ENCODE data around the gene CCDC27. TPM values are rescaled to one million over a fixed set of nuclear protein-coding genes. Genes with fewer than 3 reads are reported as not detected.

Gene CCDC27
- total and polyA plus RNA-seq, 4 donors: not detected

GRCh38 chr1:3795453-3796214 is 43.4 kb downstream of the CCDC27 start:
- peak in 1 of 2 donors; percentile 34 for TF ChIP-seq HNF4A (conservative IDR thresholded peaks at IDR 0.05)
- TF ChIP-seq HNF4G (IDR thresholded peaks at IDR 0.05): no peak
- TF ChIP-seq FOXA1 (IDR thresholded peaks at IDR 0.05): no peak
- peak; percentile 55 to 86 for TF ChIP-seq EGR1 (IDR thresholded peaks at IDR 0.05; ENCODE audit: low read depth in 2 of 2)
- DNase-seq (ENCODE audit: low spot score): no peak

DNA sequence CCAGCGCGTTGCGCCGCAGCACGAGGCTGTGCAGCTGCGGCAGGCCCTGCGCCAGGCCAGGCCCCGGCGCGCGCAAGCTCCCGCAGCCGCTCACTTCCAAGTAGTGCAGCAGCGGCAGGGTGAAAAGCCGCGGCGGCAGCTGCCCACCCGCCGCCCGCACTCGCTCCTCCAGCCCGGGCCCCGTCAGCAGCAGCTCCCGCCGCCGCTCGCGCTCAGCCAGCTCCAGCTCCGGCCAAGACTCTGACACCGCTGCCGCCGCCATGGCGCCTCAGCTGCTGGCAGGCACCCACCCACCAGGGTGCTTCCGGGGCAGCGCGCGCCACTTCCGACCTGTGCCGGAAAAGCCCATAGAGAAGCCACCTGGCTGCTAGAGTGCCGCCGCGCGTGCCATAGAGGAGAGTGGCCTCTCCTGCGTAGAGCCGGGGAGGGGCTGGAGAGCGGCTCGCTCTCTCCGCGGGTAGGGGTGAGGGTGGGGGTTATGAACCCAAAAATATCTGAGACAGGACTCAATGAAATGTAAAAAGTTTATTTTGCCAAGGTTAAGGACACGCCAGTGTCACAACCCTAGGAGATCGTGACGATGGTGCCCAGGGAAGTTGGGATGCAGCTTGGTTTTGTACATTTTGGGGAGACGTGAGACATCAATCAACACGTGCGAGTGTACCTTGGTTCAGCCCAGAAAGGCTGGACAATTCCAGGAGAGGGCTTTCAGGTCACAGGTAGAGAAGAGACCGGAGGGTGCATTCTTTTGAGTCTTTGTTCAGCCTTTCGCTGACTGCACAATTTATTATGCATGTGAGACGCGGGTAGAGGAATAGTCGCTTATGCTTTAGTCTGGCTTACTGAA is 44.2 kb downstream of the CCDC27 start, which contains the start of gene LRRC47:
Gene LRRC47, minus strand, starts transcription at position 284 of the 847 bp plus-strand sequence. Its CDS starts 22 bp downstream, at position 262.
- TF ChIP-seq, protein P1, sequence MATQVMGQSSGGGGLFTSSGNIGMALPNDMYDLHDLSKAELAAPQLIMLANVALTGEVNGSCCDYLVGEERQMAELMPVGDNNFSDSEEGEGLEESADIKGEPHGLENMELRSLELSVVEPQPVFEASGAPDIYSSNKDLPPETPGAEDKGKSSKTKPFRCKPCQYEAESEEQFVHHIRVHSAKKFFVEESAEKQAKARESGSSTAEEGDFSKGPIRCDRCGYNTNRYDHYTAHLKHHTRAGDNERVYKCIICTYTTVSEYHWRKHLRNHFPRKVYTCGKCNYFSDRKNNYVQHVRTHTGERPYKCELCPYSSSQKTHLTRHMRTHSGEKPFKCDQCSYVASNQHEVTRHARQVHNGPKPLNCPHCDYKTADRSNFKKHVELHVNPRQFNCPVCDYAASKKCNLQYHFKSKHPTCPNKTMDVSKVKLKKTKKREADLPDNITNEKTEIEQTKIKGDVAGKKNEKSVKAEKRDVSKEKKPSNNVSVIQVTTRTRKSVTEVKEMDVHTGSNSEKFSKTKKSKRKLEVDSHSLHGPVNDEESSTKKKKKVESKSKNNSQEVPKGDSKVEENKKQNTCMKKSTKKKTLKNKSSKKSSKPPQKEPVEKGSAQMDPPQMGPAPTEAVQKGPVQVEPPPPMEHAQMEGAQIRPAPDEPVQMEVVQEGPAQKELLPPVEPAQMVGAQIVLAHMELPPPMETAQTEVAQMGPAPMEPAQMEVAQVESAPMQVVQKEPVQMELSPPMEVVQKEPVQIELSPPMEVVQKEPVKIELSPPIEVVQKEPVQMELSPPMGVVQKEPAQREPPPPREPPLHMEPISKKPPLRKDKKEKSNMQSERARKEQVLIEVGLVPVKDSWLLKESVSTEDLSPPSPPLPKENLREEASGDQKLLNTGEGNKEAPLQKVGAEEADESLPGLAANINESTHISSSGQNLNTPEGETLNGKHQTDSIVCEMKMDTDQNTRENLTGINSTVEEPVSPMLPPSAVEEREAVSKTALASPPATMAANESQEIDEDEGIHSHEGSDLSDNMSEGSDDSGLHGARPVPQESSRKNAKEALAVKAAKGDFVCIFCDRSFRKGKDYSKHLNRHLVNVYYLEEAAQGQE (IDR thresholded peaks at IDR 0.05): peak; percentile 20
- no peak for TF ChIP-seq HNF4G (IDR thresholded peaks at IDR 0.05)
- TF ChIP-seq SP1 (IDR thresholded peaks at IDR 0.05): peak; percentile 35
- peak; percentile 93 for TF ChIP-seq YY1 (IDR thresholded peaks at IDR 0.05)
- no peak for TF ChIP-seq FOXA1 (IDR thresholded peaks at IDR 0.05)
- TF ChIP-seq NR2F2 (IDR thresholded peaks at IDR 0.05): peak; percentile 64
- TF ChIP-seq GABPA (IDR thresholded peaks at IDR 0.05 in 1 of 2, conservative IDR thresholded peaks at IDR 0.05 in 1 of 2): peak; percentile 55 to 95
- peak; percentile 10 to 31 for TF ChIP-seq HNF4A (conservative IDR thresholded peaks at IDR 0.05)
- TF ChIP-seq RAD21 (IDR thresholded peaks at IDR 0.05): peak in 1 of 2 donors; percentile 28
- TF ChIP-seq EGR1 (IDR thresholded peaks at IDR 0.05; ENCODE audit: low read depth in 2 of 2): no peak
- peak; percentile 21 for TF ChIP-seq TAF1 (conservative IDR thresholded peaks at IDR 0.05)
- peak in 1 of 2 donors; percentile 62 for TF ChIP-seq RXRA (IDR thresholded peaks at IDR 0.05)
- peaks cover 0 to 3% (median 0%) of the 10 kb centered on the region in 4 donors for H3K36me3 ChIP-seq (ENCODE audit: control insufficient read depth in 4 of 4, insufficient read depth in 3 of 4, low read depth in 1 of 4, low read length in 3 of 4)
- peak; percentile 94 for DNase-seq (ENCODE audit: low spot score)
- H3K4me1 ChIP-seq (ENCODE audit: control insufficient read depth in 4 of 4, insufficient read depth in 4 of 4, low read length in 3 of 4): peaks cover 6 to 36% (median 30%) of the 10 kb centered on the region in 4 donors
- 3% methylated on average over 60 of the region's 60 CpGs for WGBS
- H3K4me3 ChIP-seq (ENCODE audit: low read depth in 1 of 3, low read length in 3 of 3): peak within 1 kb of the TSS; percentile 94 to 99 (median 99)
- H3K9ac ChIP-seq (ENCODE audit: low read depth in 1 of 2, low read length in 2 of 2): peak within 1 kb of the TSS; percentile 67 to 88
- peak within 1 kb of the TSS; percentile 53 to 72 for H3K27ac ChIP-seq (ENCODE audit: low read depth in 1 of 2, low read length in 2 of 2)
- H3K27me3 ChIP-seq (ENCODE audit: control insufficient read depth in 4 of 4, insufficient read depth in 4 of 4, low read length in 3 of 4): no peaks in the 10 kb centered on the region
- H3K9me3 ChIP-seq (ENCODE audit: control insufficient read depth in 4 of 4, low read length in 3 of 4): no peaks in the 10 kb centered on the region

More at GRCh38 chr1:3795453-3796214, 43.4 kb downstream of the CCDC27 start:
- Histone ChIP-seq H3K36me3 (ENCODE audit: control insufficient read depth in 4 of 4, insufficient read depth in 3 of 4, low read depth in 1 of 4, low read length in 3 of 4) (peaks cover 0 to 3% (median 0%) of the 10 kb centered on the region in 4 donors), H3K27ac (ENCODE audit: low read depth in 1 of 2, low read length in 2 of 2) (peak overlapping the region; percentile 53 to 72), H3K27me3 (ENCODE audit: control insufficient read depth in 4 of 4, insufficient read depth in 4 of 4, low read length in 3 of 4) (no peaks in the 10 kb centered on the region), H3K4me1 (ENCODE audit: control insufficient read depth in 4 of 4, insufficient read depth in 4 of 4, low read length in 3 of 4) (peaks cover 6 to 36% (median 30%) of the 10 kb centered on the region in 4 donors), H3K4me3 (ENCODE audit: low read depth in 1 of 3, low read length in 3 of 3) (peak overlapping the region; percentile 94 to 99 (median 99)), H3K9me3 (ENCODE audit: control insufficient read depth in 4 of 4, low read length in 3 of 4) (no peaks in the 10 kb centered on the region), H3K9ac (ENCODE audit: low read depth in 1 of 2, low read length in 2 of 2) (peak overlapping the region; percentile 67 to 88)
- 2% methylated on average over 53 of the region's 53 CpGs for WGBS

Measured in liver (tissue), 9 donors.